HG03175 (cell line): ENCODE results near the gene ERVH48-1.
"Not testable (repeated sequence)": the region's sequence is repeated elsewhere in the genome, so short reads cannot be mapped to it uniquely, and the experiment has no call there.

Experiments used
- ATAC-seq: cut with Tn5 transposase; IDR thresholded peaks from one replicate; pipeline ENCODE4 v1.9.1; 2021; ENCODE audit warnings: mild to moderate bottlenecking, moderate library complexity; ENCODE audit not compliant: unreplicated experiment

Gene ERVH48-1

GRCh38 chr21:42908484-42908883 is 16.9 kb downstream of the ERVH48-1 start:
- not testable (repeated sequence) for ATAC-seq

DNA sequence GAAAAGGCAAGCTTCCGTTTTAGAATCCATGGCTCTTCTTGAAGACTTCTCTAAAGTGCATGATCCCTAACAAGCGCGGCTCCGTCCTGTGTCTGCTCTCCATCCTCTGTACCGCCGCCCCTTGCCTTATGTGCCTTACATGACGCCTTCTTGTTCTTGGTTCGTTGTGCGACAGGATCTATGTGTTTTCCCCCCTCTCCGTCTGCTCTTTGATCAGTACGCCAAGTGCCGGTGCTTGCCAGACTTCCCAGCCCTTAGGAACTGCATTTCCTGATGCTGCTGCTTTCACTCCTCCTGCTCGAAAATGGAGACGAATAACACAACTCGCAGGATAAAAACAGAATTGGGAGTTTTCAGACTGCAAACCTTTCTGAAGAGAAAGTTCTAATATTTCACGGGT is 19.2 kb downstream of the ERVH48-1 start:
- no peak for ATAC-seq

GRCh38 chr21:42905195-42905594 is 20.2 kb downstream of the ERVH48-1 start:
- no peak for ATAC-seq

DNA sequence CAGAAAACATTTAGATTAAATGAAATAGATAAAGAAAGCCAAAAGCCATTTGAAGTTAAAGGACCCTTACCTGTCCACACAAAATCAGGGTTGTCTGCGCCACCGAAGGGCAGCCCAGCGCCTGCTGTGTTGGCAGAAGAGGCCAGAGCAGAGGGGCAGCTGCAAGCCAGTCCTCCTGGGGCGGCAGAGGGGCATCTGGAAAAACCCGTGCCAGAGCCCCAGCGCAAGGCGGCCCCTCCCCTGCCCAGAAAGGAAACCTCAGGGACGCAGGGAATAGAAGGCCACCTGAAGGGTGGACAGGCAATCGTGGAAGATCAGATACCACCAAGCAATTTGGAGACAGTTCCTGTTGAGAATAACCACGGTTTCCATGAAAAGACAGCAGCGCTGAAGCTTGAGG is 21.6 kb downstream of the ERVH48-1 start:
- ATAC-seq = no peak

GRCh38 chr21:42900446-42900845 is 25.0 kb downstream of the ERVH48-1 start:
- no peak for ATAC-seq

DNA sequence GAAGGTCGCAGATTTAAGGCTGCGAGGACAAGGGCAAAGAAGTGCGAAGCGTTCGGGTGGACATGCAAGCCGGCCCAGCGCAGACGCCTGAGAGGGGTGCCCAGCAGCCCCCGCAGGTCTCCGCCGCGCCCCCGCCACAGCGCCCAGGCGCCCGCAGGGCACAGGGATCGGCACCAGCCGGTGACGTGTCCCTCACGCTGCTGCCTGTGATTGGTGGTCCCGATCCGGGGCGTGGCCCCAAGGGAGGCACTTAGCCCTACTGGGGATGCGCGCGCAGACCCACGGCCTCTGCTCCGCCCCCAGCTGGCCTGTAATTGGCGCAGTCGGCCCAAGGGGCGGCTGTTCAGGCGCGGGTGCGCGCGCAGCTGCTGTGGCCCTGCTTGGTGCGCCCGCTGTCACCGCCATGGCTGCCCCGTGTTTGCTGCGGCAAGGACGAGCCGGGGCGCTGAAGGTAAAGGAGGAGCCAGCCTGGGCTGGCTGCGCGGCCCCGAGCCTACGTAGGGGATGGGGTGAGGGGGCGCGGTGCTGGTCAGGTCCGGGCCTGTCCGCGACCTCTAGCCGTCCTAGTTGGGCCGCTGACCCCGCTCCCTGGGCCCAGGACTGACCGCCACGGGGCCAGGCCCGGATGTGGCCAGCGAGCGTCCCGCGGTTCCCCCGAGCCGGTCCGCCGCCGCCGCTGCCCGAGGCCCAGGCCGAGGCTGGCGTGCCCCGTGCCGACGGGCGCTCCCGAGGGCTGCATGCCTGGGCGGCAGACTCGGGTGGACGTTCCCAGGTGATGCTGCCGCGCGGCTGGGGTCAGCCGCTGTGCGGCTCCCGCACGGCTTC is 32.3 kb downstream of the ERVH48-1 start, which contains the start of gene NDUFV3:
NDUFV3 (plus strand) TSS at position 379 of the 825 bp plus-strand sequence; CDS start at position 404, 25 bp downstream.
- peak; percentile 89 for ATAC-seq

DNA sequence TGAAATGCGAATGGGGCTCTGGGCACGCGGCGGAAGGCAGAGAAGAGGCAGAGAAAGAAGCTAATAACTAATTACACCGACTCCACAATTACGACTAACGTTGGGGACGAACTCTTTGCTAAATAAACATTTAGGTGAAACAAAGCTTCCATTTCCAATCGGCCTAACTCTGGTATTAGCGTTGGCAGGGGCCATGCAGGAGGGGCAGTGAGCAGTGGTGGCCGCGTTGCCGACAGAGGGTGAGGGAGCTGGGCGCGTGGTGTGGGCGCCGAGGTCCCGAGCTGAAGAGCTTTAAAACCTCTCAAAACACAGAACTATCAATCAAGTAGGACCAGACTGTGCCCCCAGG is 32.9 kb downstream of the ERVH48-1 start:
- peak; percentile 18 for ATAC-seq

GRCh38 chr21:42887326-42887725 is 38.1 kb downstream of the ERVH48-1 start:
- no peak for ATAC-seq

- no peak for ATAC-seq
These were observed 41.5 kb downstream of the ERVH48-1 start for GRCh38 chr21:42883921-42884320.

DNA sequence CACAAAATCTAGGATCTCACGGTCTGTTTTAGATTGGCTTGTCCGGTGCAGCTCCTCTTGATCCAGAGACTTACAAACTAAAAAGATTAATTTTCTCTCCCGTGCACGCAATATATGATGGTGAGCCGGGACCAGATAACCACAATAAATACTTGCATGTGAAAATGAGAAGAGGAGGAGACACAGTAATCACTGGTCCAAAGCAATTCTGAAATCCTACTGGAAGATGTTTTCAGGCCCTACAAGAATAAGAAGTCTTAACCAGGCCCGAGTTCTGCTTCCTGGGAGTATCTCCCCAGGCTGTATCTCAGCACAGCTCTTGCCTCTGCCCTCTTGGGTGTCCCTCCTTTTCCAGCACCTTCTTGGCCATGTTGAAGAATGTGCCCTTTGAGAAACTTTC is 45.1 kb downstream of the ERVH48-1 start:
- ATAC-seq = no peak

DNA sequence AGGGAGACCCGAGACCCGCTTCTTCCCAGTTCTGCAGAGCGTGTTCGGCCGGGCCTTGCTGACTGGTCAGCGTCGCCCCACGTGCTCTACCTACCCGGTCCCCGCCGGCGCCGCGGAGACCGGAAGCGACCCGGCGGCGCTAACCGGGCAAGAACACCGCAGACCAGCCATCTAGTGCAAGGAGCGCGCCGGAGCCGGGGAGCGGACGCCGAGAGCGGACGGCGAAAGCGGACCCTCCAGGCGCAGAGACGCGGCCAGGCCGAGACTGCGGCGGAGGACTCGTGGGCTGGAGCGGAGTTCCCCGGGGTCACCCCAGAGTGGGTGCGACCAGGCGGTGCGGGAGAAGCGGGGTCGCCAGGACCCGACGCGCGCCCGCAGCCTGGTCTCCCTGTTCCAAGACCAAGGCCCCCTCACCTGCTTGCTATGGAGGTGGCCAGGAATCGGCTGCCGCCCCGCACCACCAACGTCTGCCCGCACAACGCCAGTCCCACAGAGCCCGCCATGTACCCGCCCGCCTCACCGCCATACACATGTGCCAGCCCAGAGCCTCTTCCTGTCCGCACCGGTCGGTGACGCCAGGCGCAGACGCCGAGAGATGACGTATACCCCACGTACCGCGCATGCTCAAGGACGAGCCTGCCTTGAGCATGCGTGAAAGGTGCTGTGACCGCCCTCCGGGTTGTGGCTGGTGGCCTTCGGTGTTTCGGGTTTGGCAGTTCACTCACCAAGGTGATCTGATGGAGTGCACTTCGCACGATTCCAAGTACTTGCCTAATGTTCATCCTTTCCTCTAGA is 46.2 kb downstream of the ERVH48-1 start, which contains the start of gene WDR4:
WDR4 (minus strand) TSS at position 547 of the 795 bp plus-strand sequence; CDS start at position 503, 44 bp downstream.
- ATAC-seq = peak; percentile 87

GRCh38 chr21:42878678-42878992 is 46.8 kb downstream of the ERVH48-1 start:
- ATAC-seq = peak; percentile 24

DNA sequence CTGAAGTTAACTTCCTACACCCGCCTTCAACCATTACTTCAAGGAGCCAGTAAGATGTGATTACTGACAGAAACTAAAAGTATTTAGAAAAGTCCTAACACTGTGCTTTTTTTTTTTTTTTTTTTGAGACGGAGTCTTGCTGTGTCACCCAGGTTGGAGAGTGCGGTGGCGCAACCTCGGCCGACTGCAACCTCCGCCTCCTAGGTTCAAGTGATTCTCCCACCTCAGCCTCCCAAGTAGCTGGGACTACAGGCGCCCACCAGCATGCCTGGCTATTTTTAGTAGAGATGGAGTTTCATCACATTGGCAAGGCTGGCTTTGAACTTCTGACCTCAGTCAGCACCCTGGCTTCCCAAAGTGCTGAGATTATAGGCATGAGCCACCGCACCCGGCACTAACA is 49.6 kb downstream of the ERVH48-1 start:
- ATAC-seq = not testable (repeated sequence)

- no peak for ATAC-seq
These were observed 52.3 kb downstream of the ERVH48-1 start for GRCh38 chr21:42873096-42873495.

DNA sequence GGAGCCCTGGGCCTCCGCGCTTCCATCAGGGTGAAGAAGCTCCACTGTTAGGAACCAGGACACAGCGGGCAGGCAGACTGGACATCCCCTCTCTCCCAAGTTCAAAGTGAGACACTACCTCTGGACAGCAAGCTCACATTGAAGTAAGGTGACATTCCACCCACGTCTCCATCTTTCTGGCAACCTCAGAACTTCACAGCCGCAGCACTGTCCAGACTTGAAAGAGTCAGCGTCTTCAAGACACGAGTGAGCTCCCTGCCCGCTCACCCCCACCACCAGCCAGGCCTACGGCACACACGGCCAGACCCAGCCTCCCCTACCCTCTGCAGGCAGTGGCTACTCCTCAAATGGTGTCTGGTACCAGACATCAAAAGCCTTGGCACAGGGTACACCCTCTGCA is 57.2 kb downstream of the ERVH48-1 start:
- no peak for ATAC-seq
